Thymus (tissue), 11 donors: Measurements from ENCODE around the gene ELAC2. TPM values are rescaled to one million over a fixed set of nuclear protein-coding genes. Genes with fewer than 3 reads are reported as not detected.

Experiments
- DNase-seq, 9 donors: peaks; one replicate each; pipeline ENCODE4 v3.0.0-alpha.2; 2013; ENCODE audit warnings: low spot score in 9 of 9, low read depth in 6 of 9, missing footprints in 1 of 9
- H3K27ac ChIP-seq, 2 donors: one replicate each; pipeline ENCODE4 v1.5.1; 2013; ENCODE audit warnings: control low read depth in 1 of 2, low read depth in 1 of 2, low read length in 1 of 2, mild to moderate bottlenecking in 1 of 2, moderate library complexity in 1 of 2
- H3K27me3 ChIP-seq, 2 donors: one replicate each; pipeline ENCODE4 v1.5.1; 2013; ENCODE audit warnings: low read length in 1 of 2; ENCODE audit not compliant: control insufficient read depth in 2 of 2, insufficient read depth in 1 of 2
- H3K36me3 ChIP-seq, 2 donors: one replicate each; pipeline ENCODE4 v1.5.1; 2013; ENCODE audit warnings: low read length in 1 of 2, mild to moderate bottlenecking in 1 of 2, moderate library complexity in 1 of 2; ENCODE audit not compliant: control insufficient read depth in 2 of 2, insufficient read depth in 2 of 2
- H3K4me1 ChIP-seq, 2 donors: one replicate each; pipeline ENCODE4 v1.5.1; 2013; ENCODE audit warnings: low read length in 2 of 2; ENCODE audit not compliant: control insufficient read depth in 2 of 2, insufficient read depth in 2 of 2
- H3K4me3 ChIP-seq, 2 donors: one replicate each; pipeline ENCODE4 v1.5.1; 2013; ENCODE audit warnings: low read length in 2 of 2, control low read depth in 1 of 2, mild to moderate bottlenecking in 1 of 2
- H3K9me3 ChIP-seq, 2 donors: one replicate each; pipeline ENCODE4 v1.5.1; 2013; ENCODE audit warnings: low read length in 1 of 2, mild to moderate bottlenecking in 1 of 2; ENCODE audit not compliant: control insufficient read depth in 2 of 2, insufficient read depth in 1 of 2
- WGBS: extraction: QIAGEN DNeasy Blood & Tissue Kit; methylation state at CpG from one replicate; pipeline ENCODE4 v1.1.7; 2013; 5-methylcytosine and 5-hydroxymethylcytosine counted together
- polyA plus RNA-seq: library from polyadenylated mRNA; stranded (reverse); fragments of 200-250 nt; gene quantifications from one replicate; pipeline ENCODE4 v1.2.3, GENCODE V29; 2013
- total RNA-seq: library from RNA; stranded (reverse); fragments of 120-200 nt; gene quantifications from one replicate; pipeline ENCODE4 v1.2.4, GENCODE V29; 2013
- donor health status: healthy.

The ELAC2 gene
- total and polyA plus RNA-seq, 2 donors = 28.3 to 40.8 TPM

- no peaks in the 10 kb centered on the region for H3K36me3 ChIP-seq
- no peaks in the 10 kb centered on the region for H3K4me1 ChIP-seq
- H3K9me3 ChIP-seq = no peaks in the 10 kb centered on the region
- DNase-seq = no peak
- no peak overlapping the region for H3K4me3 ChIP-seq
- H3K27me3 ChIP-seq = no peaks in the 10 kb centered on the region
- H3K27ac ChIP-seq = no peak overlapping the region
- 91% methylated on average over 7 of the region's 7 CpGs for WGBS
Measured at GRCh38 chr17:13044572-13045065, 26.8 kb upstream of the ELAC2 start.

GRCh38 chr17:13038931-13039665 lies 21.3 kb upstream of the ELAC2 start:
- Histone ChIP-seq H3K36me3 (no peaks in the 10 kb centered on the region), H3K27ac (no peak overlapping the region), H3K4me1 (no peaks in the 10 kb centered on the region), H3K27me3 (no peaks in the 10 kb centered on the region), H3K4me3 (no peak overlapping the region), H3K9me3 (no peaks in the 10 kb centered on the region)
- 96% methylated on average over 4 of the region's 4 CpGs for WGBS
- DNase-seq = no peak

GRCh38 chr17:13036751-13037150 lies 18.9 kb upstream of the ELAC2 start:
- DNase-seq = no peak
- Histone ChIP-seq H3K9me3 (no peaks in the 10 kb centered on the region), H3K36me3 (no peaks in the 10 kb centered on the region), H3K4me1 (no peaks in the 10 kb centered on the region), H3K4me3 (no peak overlapping the region), H3K27ac (no peak overlapping the region), H3K27me3 (no peaks in the 10 kb centered on the region)

- Histone ChIP-seq H3K4me3 (no peak overlapping the region), H3K9me3 (no peaks in the 10 kb centered on the region), H3K4me1 (no peaks in the 10 kb centered on the region), H3K27me3 (no peaks in the 10 kb centered on the region), H3K27ac (no peak overlapping the region), H3K36me3 (no peaks in the 10 kb centered on the region)
- DNase-seq = no peak
- 98% methylated on average over 1 of the region's 1 CpG for WGBS
Measured at GRCh38 chr17:13035420-13035819, 17.6 kb upstream of the ELAC2 start.

GRCh38 chr17:13031718-13032350 lies 14.0 kb upstream of the ELAC2 start:
- Histone ChIP-seq H3K36me3 (no peaks in the 10 kb centered on the region), H3K27me3 (no peaks in the 10 kb centered on the region), H3K27ac (no peak overlapping the region), H3K9me3 (no peaks in the 10 kb centered on the region), H3K4me1 (no peaks in the 10 kb centered on the region), H3K4me3 (no peak overlapping the region)
- WGBS = 51% methylated on average over 16 of the region's 16 CpGs
- peak in 5 of 9 donors; percentile 11 to 50 (median 36) for DNase-seq

GRCh38 chr17:13030459-13031300 lies 12.9 kb upstream of the ELAC2 start:
- no peaks in the 10 kb centered on the region for H3K4me1 ChIP-seq
- no peak overlapping the region for H3K4me3 ChIP-seq
- WGBS = 68% methylated on average over 11 of the region's 11 CpGs
- H3K27me3 ChIP-seq = no peaks in the 10 kb centered on the region
- H3K36me3 ChIP-seq = no peaks in the 10 kb centered on the region
- no peak overlapping the region for H3K27ac ChIP-seq
- peak in 6 of 9 donors; percentile 24 to 61 (median 38) for DNase-seq
- H3K9me3 ChIP-seq = no peaks in the 10 kb centered on the region

DNA sequence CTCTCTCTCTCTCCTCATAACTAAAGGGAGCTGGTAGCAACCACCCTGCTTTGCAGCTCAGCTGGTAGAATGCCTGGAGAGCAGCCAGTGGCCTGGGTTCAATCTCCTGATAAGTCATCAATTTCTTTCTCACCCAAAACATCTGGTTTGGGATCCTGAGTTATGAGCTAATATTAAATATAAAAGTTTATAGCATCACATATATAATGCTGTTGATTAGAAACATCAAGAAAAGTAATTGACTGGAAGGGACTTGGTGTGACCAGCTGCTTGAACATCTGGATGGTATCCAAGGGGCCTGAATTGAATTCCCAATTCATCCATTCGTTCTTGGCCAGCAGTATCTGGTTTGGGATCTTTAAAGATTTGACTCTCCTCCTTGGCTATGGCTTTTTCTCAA lies 12.2 kb upstream of the ELAC2 start:
- Histone ChIP-seq H3K4me1 (no peaks in the 10 kb centered on the region), H3K27ac (no peak overlapping the region), H3K9me3 (no peaks in the 10 kb centered on the region), H3K4me3 (no peak overlapping the region), H3K36me3 (no peaks in the 10 kb centered on the region), H3K27me3 (no peaks in the 10 kb centered on the region)
- DNase-seq = no peak
- WGBS = 47% methylated on average over 1 of the region's 1 CpG

- no peaks in the 10 kb centered on the region for H3K9me3 ChIP-seq
- H3K27me3 ChIP-seq = no peaks in the 10 kb centered on the region
- H3K4me1 ChIP-seq = no peaks in the 10 kb centered on the region
- H3K27ac ChIP-seq = no peak overlapping the region
- H3K4me3 ChIP-seq = no peak overlapping the region
- no peak for DNase-seq
- H3K36me3 ChIP-seq = no peaks in the 10 kb centered on the region
- WGBS = 89% methylated on average over 2 of the region's 2 CpGs
Measured at GRCh38 chr17:13029340-13029739, 11.5 kb upstream of the ELAC2 start.

DNA sequence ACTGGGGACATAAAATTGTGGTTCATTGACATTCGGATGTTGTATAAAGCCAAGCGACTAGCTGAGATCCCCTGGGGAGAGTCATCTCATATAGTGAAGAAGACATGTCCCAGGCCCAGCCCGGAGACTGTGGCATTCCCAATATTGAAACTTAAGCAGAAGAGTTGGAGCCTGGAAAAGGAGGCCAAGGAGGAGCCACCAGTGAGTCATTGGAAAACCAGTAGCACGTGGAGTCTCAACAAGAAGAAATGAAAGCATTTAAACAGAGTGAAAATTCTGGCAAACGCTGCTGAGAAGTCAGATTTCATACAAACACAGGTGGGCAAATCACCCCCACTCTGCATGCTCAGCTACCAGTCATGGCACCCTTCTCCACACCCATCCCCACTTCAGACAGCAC lies 9.4 kb upstream of the ELAC2 start:
- Histone ChIP-seq H3K36me3 (no peaks in the 10 kb centered on the region), H3K4me3 (no peak overlapping the region), H3K27ac (no peak overlapping the region), H3K4me1 (no peaks in the 10 kb centered on the region), H3K9me3 (no peaks in the 10 kb centered on the region), H3K27me3 (no peaks in the 10 kb centered on the region)
- DNase-seq = no peak
- WGBS = 97% methylated on average over 5 of the region's 5 CpGs
